ENCODE data around the gene IQGAP2.

The IQGAP2 gene

GRCh38 chr5:76460104-76460503, 57.0 kb downstream of the IQGAP2 start:
- CTCF ChIA-PET, result interaction anchor here (1.5 kb wide), 1 partner anchor 8 kb away, joined by 4 read pairs; no protein-coding TSS in a partner anchor
- TF ChIP-seq ZBTB11 (tag by site-specific recombination; conservative IDR thresholded peaks at IDR 0.05; ENCODE audit: low read depth) (no peak), ZNF48 (tag by site-specific recombination; IDR thresholded peaks at IDR 0.05) (no peak), PRDM6 (tag by site-specific recombination; IDR thresholded peaks at IDR 0.05) (no peak), ZNF639 (tag by site-specific recombination; IDR thresholded peaks at IDR 0.05) (no peak), ZNF555 (tag by site-specific recombination; conservative IDR thresholded peaks at IDR 0.05) (no peak), ZBTB1 (tag by site-specific recombination; IDR thresholded peaks at IDR 0.05) (no peak)

GRCh38 chr5:76462097-76462667, 59.1 kb downstream of the IQGAP2 start:
- CTCF ChIA-PET, result interaction anchor here (0.6 kb wide), 1 partner anchor 971 kb away, joined by 3 read pairs; no protein-coding TSS in a partner anchor
- Histone ChIP-seq H3K9me3 (ENCODE audit: control insufficient read depth, insufficient read depth, low read depth, low read length) (no peaks in the 10 kb centered on the region), H3K27ac (ENCODE audit: extremely low read depth, low read depth, low read length) (no peak overlapping the region), H3K4me3 (ENCODE audit: low read depth, low read length) (no peak overlapping the region), H3K36me3 (ENCODE audit: control insufficient read depth in 2 of 2, insufficient read depth in 1 of 2, low read length in 2 of 2) (no peaks in the 10 kb centered on the region), H3K4me1 (ENCODE audit: control insufficient read depth, insufficient read depth, low read length) (0 out of 2 replicates have a peak, but pooled peaks cover 5% of the 10 kb centered on the region)
- POLR2A ChIA-PET, result no interaction called here
- no peak for TF ChIP-seq BCL6B (tag by site-specific recombination; IDR thresholded peaks at IDR 0.05)
- TF ChIP-seq ZNF555 (tag by site-specific recombination; conservative IDR thresholded peaks at IDR 0.05), result no peak
- TF ChIP-seq ZBTB6 (tag by site-specific recombination; IDR thresholded peaks at IDR 0.05), result no peak
- no peak for TF ChIP-seq ZNF2 (tag by site-specific recombination; IDR thresholded peaks at IDR 0.05)
- TF ChIP-seq ZNF366 (tag by site-specific recombination; conservative IDR thresholded peaks at IDR 0.05), result no peak
- no peak for TF ChIP-seq EGR2 (tag by site-specific recombination; IDR thresholded peaks at IDR 0.05; ENCODE audit: low read depth)
- no peak for TF ChIP-seq ZNF510 (tag by site-specific recombination; IDR thresholded peaks at IDR 0.05; ENCODE audit: insufficient replicate concordance)
- TF ChIP-seq ZNF394 (tag by site-specific recombination; IDR thresholded peaks at IDR 0.05; ENCODE audit: borderline replicate concordance), result no peak
- no peak for TF ChIP-seq ZNF426 (tag by site-specific recombination; IDR thresholded peaks at IDR 0.05)
- TF ChIP-seq ZNF311 (tag by site-specific recombination; IDR thresholded peaks at IDR 0.05; ENCODE audit: borderline replicate concordance), result no peak
- no peak for TF ChIP-seq ZNF404 (tag by site-specific recombination; IDR thresholded peaks at IDR 0.05)
- TF ChIP-seq ZNF324 (tag by site-specific recombination; IDR thresholded peaks at IDR 0.05), result no peak
- TF ChIP-seq PRDM2 (tag by site-specific recombination; IDR thresholded peaks at IDR 0.05; ENCODE audit: borderline replicate concordance), result no peak

More at GRCh38 chr5:76460104-76460503, 57.0 kb downstream of the IQGAP2 start:
- no peaks in the 10 kb centered on the region for H3K36me3 ChIP-seq (ENCODE audit: control insufficient read depth in 2 of 2, insufficient read depth in 1 of 2, low read length in 2 of 2)
- no peak overlapping the region for H3K27ac ChIP-seq (ENCODE audit: extremely low read depth, low read depth, low read length)
- POLR2A ChIA-PET, result no interaction called here
- no peaks in the 10 kb centered on the region for H3K9me3 ChIP-seq (ENCODE audit: control insufficient read depth, insufficient read depth, low read depth, low read length)
- 0 out of 2 replicates have a peak, but pooled peaks cover 5% of the 10 kb centered on the region for H3K4me1 ChIP-seq (ENCODE audit: control insufficient read depth, insufficient read depth, low read length)
- H3K4me3 ChIP-seq (ENCODE audit: low read depth, low read length), result no peak overlapping the region

All from HEK293 (cell line).